ENCODE data around the gene HLA-DRB5.
A peak's percentile ranks its signal among the peaks of the same experiment; 100 is the strongest.
"Not testable (repeated sequence)": the region's sequence is repeated elsewhere in the genome, so short reads cannot be mapped to it uniquely, and the experiment has no call there.

The HLA-DRB5 gene

DNA sequence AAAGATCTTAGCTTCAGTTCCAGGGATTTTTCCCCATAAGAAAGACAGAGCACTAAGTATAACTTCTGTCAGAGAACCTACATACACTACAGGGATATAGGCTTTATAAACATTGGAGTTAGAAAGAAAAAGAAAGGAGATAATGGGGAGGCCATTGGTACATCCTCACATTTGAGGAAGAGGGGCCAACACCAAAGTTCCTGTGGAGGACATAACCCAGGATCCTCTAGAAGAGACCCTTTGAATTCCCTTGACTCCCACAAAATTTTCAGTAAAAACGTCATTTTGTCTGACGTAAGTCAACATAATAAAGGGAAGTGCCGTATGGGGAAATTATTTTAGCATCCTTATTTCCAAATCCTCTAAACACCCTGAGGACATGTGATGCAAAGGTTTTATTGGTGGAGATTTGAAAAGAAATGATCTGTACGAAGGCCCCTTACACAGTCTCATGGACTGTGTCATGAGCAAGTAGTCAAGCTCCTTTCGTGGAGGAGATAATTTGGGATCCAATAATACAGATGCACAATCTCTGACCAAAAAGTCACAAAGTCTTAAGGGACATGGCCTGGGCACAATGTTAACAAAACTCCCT, 57.2 kb downstream of the HLA-DRB5 start:
- H3K27ac ChIP-seq (replicated peaks): no peak overlapping the region
- no peak overlapping the region for H3K4me3 ChIP-seq (replicated peaks; ENCODE audit: insufficient read depth, low read length)
- no peaks in the 10 kb centered on the region for H3K27me3 ChIP-seq (ENCODE audit: insufficient read depth, poor library complexity, severe bottlenecking)
- no peak for DNase-seq (ENCODE audit: low read depth in 1 of 2, low spot score in 1 of 2)
- TF ChIP-seq SPI1 (IDR thresholded peaks at IDR 0.05; ENCODE audit: borderline replicate concordance, low read depth) (peak; percentile 44; the same call in 1 of the 2 replicates), POLR2AphosphoS5 (IDR thresholded peaks at IDR 0.05; ENCODE audit: low read depth) (no peak)

DNA sequence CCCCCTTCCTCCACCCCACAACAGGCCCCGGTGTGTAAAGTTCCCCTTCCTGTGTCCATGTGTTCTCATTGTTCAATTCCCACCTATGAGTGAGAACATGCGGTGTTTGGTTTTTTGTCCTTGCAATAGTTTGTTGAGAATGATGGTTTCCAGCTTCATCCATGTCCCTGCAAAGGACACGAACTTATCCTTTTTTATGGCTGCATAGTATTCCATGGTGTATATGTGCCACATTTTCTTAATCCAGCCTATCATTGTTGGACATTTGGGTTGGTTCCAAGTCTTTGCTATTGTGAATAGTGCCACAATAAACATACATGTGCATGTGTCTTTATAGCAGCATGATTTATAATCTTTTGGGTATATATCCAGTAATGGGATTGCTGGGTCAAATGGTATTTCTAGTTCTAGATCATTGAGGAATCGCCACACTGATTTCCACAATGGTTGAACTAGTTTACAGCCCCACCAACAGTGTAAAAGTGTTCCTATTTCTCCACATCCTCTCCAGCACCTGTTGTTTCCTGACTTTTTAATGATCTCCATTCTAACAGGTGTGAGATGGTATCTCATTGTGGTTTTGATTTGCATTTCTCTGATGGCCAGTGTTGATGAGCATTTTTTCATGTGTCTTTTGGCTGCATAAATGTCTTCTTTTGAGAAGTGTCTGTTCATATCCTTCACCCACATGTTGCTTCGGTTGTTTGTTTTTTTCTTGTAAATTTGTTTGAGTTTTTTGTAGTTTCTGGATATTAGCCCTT, 62.2 kb downstream of the HLA-DRB5 start:
- H3K27me3 ChIP-seq (ENCODE audit: insufficient read depth, poor library complexity, severe bottlenecking); H3K27ac ChIP-seq (replicated peaks); DNase-seq (ENCODE audit: low read depth in 1 of 2, low spot score in 1 of 2); H3K4me3 ChIP-seq (replicated peaks; ENCODE audit: insufficient read depth, low read length): not testable (repeated sequence)
